Central memory CD4-positive, alpha-beta T cell (primary cell): ENCODE measurements around the gene PCDHA1.

Experiments used
- DNase-seq: peaks from one replicate; pipeline ENCODE4 v3.0.0; 2022

PCDHA1 gene

DNA sequence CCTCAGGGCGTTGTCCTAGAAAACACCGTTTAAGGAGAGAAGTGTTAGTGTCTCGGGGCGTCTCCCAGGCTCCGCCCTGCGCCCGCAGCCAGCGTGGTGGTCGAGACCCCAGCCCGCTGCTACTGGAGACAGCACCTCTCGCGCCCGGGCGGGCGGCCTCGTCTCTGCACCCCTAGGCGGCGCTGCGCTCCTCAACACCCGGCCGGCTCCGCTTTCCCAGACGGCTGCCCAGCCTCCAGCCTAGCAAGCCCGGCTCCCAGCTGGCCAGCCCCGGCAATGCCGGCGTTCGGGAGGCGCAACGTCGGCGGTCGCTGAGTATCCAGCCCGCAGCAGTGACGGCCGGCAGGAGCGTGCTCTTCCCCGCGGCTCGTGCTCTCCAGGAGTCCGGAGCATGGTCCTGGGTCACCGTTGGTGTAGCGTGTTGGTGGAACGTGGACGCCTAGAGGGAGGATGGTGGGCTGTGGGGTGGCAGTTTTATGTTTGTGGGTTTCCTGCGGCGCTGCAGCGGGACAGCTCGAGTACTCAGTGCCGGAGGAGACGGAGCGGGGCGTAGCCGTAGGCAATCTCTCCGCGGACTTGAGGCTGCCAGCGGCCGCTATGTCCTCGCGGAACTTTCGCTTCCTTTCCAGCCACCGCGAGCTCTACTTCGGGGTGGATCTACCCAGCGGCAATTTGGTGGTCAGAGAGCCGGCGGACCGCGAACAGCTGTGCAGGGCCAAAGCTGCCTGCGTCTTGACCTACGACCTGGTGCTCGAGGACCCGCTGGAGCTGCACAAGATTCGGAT lies 140.7 kb downstream of the PCDHA1 start:
- peak; percentile 41 for DNase-seq

- DNase-seq, result no peak
Measured at GRCh38 chr5:140927228-140927573, 141.3 kb downstream of the PCDHA1 start.

- no peak for DNase-seq
Measured at GRCh38 chr5:140934964-140935606, 149.1 kb downstream of the PCDHA1 start.

DNA sequence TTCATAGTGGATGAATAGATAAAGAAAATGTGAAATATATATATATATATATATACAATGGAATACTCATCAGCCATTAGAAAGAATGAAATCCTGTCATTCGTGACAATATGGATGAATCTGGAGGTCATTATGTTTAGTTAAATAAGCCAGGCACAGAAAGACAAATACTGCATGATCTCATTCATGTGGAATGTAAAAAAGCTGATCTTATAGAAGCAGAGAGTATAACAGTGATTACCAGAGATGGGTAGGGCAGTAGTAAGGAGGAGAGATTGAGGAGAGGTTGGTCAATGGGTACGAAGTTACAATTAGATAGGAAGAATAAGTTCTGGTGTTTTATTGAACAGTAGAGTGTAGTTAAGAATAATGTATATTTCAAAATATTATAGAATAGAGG lies 160.6 kb downstream of the PCDHA1 start:
- no peak for DNase-seq

DNA sequence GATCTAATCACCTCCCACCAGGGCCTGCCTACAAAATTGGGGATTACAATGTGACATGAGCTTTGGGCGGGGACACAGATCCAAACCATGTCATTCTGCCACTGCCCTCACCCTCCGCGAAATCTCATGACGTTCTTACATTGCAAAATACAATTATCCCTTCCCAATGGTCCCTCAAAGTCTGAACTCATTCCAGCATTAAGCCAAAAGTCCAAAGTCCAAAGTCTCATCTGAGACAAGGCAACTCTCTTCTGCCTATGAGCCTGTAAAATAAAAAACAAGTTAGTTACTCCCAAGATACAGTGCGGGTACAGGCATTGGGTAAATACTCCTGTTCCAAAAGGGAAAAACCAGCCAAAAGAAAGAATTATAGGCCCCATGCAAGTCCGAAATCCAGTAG lies 165.7 kb downstream of the PCDHA1 start:
- DNase-seq, result no peak

DNA sequence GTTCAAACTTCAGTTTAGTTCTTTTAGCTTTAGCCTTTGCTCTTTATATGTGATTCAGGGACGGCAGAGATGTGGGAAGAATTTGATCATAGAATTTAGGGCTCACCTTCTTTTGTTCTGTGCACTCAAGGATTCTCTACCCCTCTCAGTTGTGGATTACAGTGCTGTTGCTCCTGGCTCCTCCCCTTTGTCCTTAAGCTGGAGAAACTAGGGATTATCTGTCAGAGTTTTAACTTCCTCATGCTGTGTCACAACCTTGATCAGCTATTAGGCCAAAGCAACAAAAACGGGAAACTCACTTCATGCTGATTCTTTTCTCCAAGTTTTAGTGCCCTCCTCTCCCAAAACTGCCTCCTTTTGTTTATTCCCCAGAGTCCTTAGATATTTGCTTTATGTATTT lies 167.3 kb downstream of the PCDHA1 start:
- no peak for DNase-seq

DNA sequence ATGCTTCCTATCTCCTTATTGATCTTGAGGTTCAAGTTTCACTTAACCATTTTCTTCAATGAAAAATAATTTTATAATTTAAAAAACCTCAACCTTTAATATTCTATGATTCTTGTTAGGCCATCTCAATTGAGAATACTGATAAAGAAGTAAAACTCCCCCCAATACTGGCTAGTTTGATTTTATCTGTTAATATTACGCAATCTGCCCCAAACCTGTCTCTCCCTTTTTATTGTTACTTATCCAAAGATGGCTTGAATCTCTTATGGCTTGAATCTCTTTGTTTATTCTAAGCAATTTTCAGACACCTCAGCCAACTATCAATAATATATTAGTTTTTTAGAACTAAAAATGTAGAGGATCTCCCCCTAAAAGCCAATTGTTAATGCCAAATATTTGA lies 176.2 kb downstream of the PCDHA1 start:
- DNase-seq, result no peak

- no peak for DNase-seq
Measured at GRCh38 chr5:140964356-140964755, 178.4 kb downstream of the PCDHA1 start.

DNA sequence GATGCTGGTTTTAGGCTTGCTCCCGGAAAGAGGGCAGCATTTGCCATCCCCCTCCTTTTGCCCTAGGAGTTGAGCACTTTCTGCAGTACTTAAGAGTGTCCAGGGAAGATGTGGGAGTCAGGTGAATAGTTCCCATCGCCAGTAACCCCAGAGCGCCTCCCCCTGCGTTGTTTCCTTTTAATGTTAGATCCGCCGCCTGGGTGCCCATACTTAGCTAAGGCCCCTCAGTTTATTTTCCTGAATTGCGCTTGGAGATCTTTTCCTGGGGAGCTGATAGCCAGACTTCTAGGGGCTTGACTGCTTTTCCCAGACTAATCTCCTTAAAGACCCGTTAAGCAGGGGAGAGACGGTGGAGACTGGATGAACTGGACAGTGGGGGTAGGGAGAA lies 180.0 kb downstream of the PCDHA1 start:
- no peak for DNase-seq

DNA sequence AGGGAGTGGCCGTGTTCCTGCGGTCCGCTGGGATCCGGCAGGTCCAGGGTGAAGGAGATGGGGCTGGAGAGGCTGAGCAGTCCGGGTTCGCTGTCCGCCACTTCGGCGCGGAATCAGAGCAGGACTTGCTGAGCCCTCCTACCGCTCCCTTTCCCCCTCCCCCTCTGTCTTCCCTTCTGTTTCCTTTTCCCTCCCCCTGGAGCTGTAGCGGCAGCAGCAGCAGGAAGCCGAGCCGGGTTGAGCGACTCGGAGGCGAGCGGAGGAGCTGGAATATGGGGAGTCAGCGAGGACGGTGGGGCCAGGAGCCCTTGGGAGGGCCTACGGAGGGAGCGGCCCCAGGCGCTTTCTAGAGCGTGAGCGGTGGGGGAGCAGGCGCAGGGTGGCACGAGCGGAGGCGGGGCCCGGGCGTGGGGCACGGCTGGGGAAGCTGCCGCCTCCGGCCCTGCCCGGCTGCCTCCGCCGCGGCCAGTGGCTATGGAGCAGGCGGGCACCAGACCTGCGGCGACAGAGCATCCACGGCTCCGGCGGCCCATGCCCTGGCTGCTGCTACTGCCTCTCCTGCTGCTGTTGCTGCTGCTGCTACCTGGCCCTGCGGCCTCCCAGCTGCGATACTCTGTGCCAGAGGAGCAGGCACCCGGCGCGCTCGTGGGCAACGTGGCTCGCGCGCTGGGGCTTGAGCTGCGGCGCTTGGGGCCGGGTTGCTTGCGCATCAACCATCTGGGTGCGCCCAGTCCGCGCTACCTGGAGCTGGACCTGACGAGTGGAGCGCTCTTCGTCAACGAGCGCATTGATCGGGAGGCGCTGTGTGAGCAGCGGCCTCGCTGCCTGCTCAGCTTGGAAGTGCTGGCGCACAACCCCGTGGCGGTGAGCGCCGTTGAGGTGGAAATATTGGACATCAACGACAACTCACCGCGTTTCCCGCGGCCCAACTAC lies 180.6 kb downstream of the PCDHA1 start, which contains the start of gene PCDHAC2:
Gene PCDHAC2, plus strand, starts transcription at position 184 of the 933 bp plus-strand sequence. Its CDS starts 291 bp downstream, at position 475.
- no peak for DNase-seq

DNA sequence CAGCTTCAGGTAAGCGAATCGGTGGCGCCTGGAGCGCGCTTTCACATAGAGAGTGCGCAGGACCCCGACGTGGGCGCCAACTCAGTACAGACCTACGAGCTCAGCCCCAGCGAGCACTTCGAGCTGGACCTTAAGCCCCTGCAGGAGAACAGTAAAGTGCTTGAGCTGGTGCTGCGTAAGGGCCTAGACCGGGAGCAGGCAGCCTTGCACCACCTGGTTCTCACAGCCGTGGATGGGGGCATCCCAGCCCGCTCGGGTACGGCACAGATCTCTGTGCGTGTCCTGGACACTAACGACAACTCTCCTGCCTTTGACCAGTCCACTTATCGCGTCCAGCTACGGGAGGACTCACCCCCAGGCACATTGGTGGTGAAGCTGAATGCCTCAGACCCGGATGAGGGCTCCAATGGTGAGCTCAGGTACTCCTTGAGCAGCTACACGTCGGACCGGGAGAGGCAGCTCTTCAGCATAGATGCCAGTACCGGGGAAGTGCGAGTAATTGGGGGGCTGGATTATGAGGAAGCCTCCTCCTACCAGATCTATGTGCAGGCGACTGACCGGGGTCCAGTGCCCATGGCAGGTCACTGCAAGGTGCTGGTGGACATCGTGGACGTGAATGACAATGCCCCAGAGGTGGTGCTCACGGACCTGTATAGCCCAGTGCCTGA lies 181.4 kb downstream of the PCDHA1 start:
- DNase-seq, result no peak

GRCh38 chr5:140969880-140970279 lies 183.9 kb downstream of the PCDHA1 start:
- DNase-seq, result no peak

DNA sequence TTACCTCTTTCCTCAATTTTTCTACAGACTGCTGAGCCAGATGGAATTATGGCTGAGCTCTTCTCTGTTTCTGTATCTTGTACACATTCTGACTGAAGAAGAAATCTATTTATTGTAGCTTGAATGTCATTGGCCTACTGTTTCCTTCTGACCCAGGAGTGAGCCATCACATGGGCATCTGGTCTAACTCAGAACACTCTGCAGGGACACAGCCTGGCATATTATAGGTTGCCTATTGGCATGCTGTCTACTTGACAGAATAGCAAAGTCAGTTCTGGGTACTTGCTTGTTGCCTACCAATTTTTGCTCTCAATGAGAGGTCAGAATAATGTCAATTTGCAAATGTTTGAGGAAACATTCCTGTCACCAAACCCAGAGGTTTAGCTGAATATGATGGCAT lies 187.6 kb downstream of the PCDHA1 start:
- DNase-seq, result no peak

GRCh38 chr5:140977003-140977402 lies 191.1 kb downstream of the PCDHA1 start:
- no peak for DNase-seq

GRCh38 chr5:140978260-140978659 lies 192.3 kb downstream of the PCDHA1 start:
- no peak for DNase-seq

GRCh38 chr5:140978983-140979382 lies 193.0 kb downstream of the PCDHA1 start:
- no peak for DNase-seq

- DNase-seq, result no peak
Measured at GRCh38 chr5:140982083-140982716, 196.3 kb downstream of the PCDHA1 start.

GRCh38 chr5:140986117-140986521 lies 200.2 kb downstream of the PCDHA1 start:
- no peak for DNase-seq

- DNase-seq, result no peak
Measured at GRCh38 chr5:140988100-140988499, 202.2 kb downstream of the PCDHA1 start.

DNA sequence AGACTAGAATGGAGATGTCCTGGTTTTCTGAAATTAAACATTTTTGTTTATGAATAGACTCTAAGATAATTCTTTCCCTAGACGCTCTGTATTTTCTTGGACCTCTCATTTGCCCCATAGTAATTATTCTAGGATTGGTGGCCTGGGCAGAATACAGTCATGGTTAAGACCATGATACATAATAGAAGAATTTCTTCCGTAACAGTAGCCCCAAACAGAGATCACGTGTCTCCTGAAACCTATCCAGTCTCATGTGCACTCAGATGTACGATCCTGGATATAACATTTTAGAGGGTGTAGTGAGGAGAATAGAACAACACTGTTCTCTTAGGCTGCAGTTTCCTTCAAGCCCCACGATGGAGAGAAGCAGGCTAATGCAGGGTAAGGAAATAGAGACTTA lies 202.7 kb downstream of the PCDHA1 start:
- no peak for DNase-seq

DNA sequence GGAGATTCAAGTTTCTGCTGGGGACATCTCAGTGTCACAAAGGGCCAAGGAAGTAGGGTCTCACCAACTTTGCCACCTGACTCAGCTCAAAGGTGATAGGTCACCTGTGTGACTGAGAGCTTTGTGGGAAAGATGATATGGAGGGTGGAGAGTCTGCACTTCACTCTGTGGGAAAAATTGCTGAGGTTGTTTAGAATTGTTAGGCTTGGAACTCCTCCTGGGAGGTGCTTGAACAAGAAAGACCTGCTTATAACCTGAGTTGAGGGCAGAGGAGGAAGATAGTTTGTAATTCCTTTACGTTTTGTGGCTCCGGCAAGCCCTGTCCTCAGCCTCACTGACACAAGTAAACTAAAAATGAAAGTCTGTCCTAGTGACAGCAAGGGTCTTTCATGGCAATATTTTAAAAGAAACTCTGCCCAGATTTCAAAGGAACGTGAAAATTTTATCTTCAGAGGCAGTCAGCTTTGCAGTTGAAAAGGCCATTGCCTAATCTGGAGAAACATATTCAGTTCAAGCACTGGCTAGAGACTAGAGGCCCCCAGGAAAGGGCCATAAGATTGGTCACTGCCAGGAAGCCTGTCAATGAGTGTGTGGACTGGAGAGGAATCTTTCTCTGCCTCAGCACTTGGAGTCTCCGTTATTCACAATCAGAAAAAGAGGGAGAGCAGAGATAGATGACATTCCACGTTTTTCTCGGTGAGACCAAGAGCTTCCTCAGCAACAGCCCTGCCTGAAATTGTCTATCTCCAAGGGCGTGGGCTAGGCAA lies 203.5 kb downstream of the PCDHA1 start:
- DNase-seq, result no peak

GRCh38 chr5:140992828-140993227 lies 206.9 kb downstream of the PCDHA1 start:
- DNase-seq, result no peak
